Measurements from ENCODE around the gene SNRNP40. TPM values are rescaled to one million over a fixed set of nuclear protein-coding genes. Genes with fewer than 3 reads are reported as not detected.

The SNRNP40 gene
- total and polyA plus RNA-seq, 2 donors (not counting 3 experiments of a cell fraction or from before 2014, with no cell fraction given) = 66.3 to 78.1 TPM

GRCh38 chr1:31219489-31219888, 77.1 kb downstream of the SNRNP40 start:
- POLR2A ChIA-PET = no interaction called here
- H3K9me3 ChIP-seq (replicated peaks; ENCODE audit: control insufficient read depth, insufficient read depth, low read length) = no peaks in the 10 kb centered on the region
- H3K36me3 ChIP-seq (ENCODE audit: control insufficient read depth in 2 of 2, extremely low read depth in 1 of 2, insufficient read depth in 2 of 2, low read length in 2 of 2) = no peaks in the 10 kb centered on the region

More at GRCh38 chr1:31219489-31219888, 77.1 kb downstream of the SNRNP40 start:
- Histone ChIP-seq H4K20me1 (replicated peaks; ENCODE audit: control insufficient read depth, extremely low read depth, insufficient read depth, low read length) (no peaks in the 10 kb centered on the region), H3K9me1 (replicated peaks; ENCODE audit: control insufficient read depth, extremely low read depth, insufficient read depth, low read length) (no peaks in the 10 kb centered on the region), H3K4me3 (replicated peaks in 1 of 3; ENCODE audit: insufficient read depth in 1 of 3, low read depth in 1 of 3, low read length in 3 of 3) (no peak overlapping the region), H3K27me3 (ENCODE audit: control insufficient read depth in 2 of 2, insufficient read depth in 2 of 2, low read length in 2 of 2) (no peaks in the 10 kb centered on the region), H2AFZ (ENCODE audit: low read depth, low read length) (no peak overlapping the region), H3K79me2 (ENCODE audit: control insufficient read depth, insufficient read depth, low read length) (no peaks in the 10 kb centered on the region), H3K9ac (replicated peaks; ENCODE audit: extremely low read depth, insufficient read depth, low read length) (no peak overlapping the region), H3K4me1 (ENCODE audit: control insufficient read depth, extremely low read depth, insufficient read depth, low read length) (no peaks in the 10 kb centered on the region), H3K4me2 (ENCODE audit: insufficient read depth, low read length) (no peak overlapping the region), H3K27ac (ENCODE audit: insufficient read depth, low read depth, low read length) (no peak overlapping the region)
- CTCF ChIA-PET = no interaction called here
- FAIRE-seq (no peak), DNase-seq (ENCODE audit: low read depth, low spot score) (no peak)
- BruUV-seq (replicated peaks) = no TSS peak
- intact Hi-C loops (cut with micrococcal nuclease) (no loop called here), dilution Hi-C loops (cut with MboI; ENCODE audit: extremely low pct_ligation_motif_present, low sequenced_read_pairs) (no loop called here)
- TF ChIP-seq JUN (IDR thresholded peaks at IDR 0.05; ENCODE audit: borderline replicate concordance, insufficient read depth, insufficient read length, low read depth) (no peak), POLR2AphosphoS5 (IDR thresholded peaks at IDR 0.05; ENCODE audit: insufficient read depth, low read depth, low read length) (no peak), MAX (IDR thresholded peaks at IDR 0.05; ENCODE audit: insufficient read depth, insufficient read length) (no peak), FOS (IDR thresholded peaks at IDR 0.05; ENCODE audit: borderline replicate concordance, insufficient read depth, low read length) (no peak), EZH2 (IDR thresholded peaks at IDR 0.05; ENCODE audit: borderline replicate concordance, low read depth, low read length, severe bottlenecking) (no peak), POLR2A (IDR thresholded peaks at IDR 0.05; ENCODE audit: low read depth, low read length) (no peak), MYC (IDR thresholded peaks at IDR 0.05; ENCODE audit: low read depth, low read length) (no peak), GATA2 (IDR thresholded peaks at IDR 0.05; ENCODE audit: insufficient read depth, insufficient read length, low read depth, low read length) (no peak)
- TF ChIP-seq, protein P1, sequence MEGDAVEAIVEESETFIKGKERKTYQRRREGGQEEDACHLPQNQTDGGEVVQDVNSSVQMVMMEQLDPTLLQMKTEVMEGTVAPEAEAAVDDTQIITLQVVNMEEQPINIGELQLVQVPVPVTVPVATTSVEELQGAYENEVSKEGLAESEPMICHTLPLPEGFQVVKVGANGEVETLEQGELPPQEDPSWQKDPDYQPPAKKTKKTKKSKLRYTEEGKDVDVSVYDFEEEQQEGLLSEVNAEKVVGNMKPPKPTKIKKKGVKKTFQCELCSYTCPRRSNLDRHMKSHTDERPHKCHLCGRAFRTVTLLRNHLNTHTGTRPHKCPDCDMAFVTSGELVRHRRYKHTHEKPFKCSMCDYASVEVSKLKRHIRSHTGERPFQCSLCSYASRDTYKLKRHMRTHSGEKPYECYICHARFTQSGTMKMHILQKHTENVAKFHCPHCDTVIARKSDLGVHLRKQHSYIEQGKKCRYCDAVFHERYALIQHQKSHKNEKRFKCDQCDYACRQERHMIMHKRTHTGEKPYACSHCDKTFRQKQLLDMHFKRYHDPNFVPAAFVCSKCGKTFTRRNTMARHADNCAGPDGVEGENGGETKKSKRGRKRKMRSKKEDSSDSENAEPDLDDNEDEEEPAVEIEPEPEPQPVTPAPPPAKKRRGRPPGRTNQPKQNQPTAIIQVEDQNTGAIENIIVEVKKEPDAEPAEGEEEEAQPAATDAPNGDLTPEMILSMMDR (IDR thresholded peaks at IDR 0.05; ENCODE audit: extremely low read depth in 1 of 2, insufficient read depth in 1 of 2, low read depth in 1 of 2, low read length in 2 of 2) = no peak
